Peyer's patch (tissue), 4 donors: ENCODE results near the gene LDLRAD3.

Source experiments
- POLR2A ChIP-seq, 2 donors: fragments of 450-650 bp; IDR thresholded peaks; one replicate each; pipeline ENCODE4 v1.5.1; 2017; ENCODE audit warnings: antibody characterized with exemption in 2 of 2, mild to moderate bottlenecking in 2 of 2, moderate library complexity in 2 of 2
- TF ChIP-seq, protein P1 (sequence below), 6 experiments: fragments of 450-650 bp in 4 of 6; fragments of 200-600 bp in 2 of 6; sonication (generic) in 1 of 6; IDR thresholded peaks; one replicate each; pipeline ENCODE4 v1.5.1; 2017 to 2019; ENCODE audit warnings: antibody characterized with exemption in 6 of 6, mild to moderate bottlenecking in 3 of 6, moderate library complexity in 1 of 6

- no peak for TF ChIP-seq POLR2A (IDR thresholded peaks at IDR 0.05)
- TF ChIP-seq, protein P1, sequence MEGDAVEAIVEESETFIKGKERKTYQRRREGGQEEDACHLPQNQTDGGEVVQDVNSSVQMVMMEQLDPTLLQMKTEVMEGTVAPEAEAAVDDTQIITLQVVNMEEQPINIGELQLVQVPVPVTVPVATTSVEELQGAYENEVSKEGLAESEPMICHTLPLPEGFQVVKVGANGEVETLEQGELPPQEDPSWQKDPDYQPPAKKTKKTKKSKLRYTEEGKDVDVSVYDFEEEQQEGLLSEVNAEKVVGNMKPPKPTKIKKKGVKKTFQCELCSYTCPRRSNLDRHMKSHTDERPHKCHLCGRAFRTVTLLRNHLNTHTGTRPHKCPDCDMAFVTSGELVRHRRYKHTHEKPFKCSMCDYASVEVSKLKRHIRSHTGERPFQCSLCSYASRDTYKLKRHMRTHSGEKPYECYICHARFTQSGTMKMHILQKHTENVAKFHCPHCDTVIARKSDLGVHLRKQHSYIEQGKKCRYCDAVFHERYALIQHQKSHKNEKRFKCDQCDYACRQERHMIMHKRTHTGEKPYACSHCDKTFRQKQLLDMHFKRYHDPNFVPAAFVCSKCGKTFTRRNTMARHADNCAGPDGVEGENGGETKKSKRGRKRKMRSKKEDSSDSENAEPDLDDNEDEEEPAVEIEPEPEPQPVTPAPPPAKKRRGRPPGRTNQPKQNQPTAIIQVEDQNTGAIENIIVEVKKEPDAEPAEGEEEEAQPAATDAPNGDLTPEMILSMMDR (IDR thresholded peaks at IDR 0.05): no peak
Observed at GRCh38 chr11:36162883-36163434, 219.1 kb downstream of the LDLRAD3 start.
